Esophagus muscularis mucosa (tissue), 4 donors: ENCODE results near the gene HOXD8. TPM values are rescaled to one million over a fixed set of nuclear protein-coding genes. Genes with fewer than 3 reads are reported as not detected.

Experiments
- DNase-seq: peaks from one replicate; pipeline ENCODE4 v3.0.0-alpha.2; 2017; ENCODE audit errors: extremely low spot score
- H3K27ac ChIP-seq, 4 donors: fragments of 200-600 bp; sonication (generic); replicated peaks in 1 of 4; 1 replicate in 3 of 4; 2 replicates in 1 of 4; pipeline ENCODE4 v1.5.1; 2016 to 2019; ENCODE audit warnings: mild to moderate bottlenecking in 1 of 4
- H3K27me3 ChIP-seq, 4 donors: fragments of 200-600 bp; sonication (generic); one replicate each; pipeline versions ENCODE4 v1.5.1 to v1.6.0; 2016 to 2019
- H3K36me3 ChIP-seq, 4 donors: fragments of 200-600 bp; sonication (generic); one replicate each; pipeline ENCODE4 v1.5.1; 2016 to 2019
- H3K4me1 ChIP-seq, 4 donors: fragments of 200-600 bp; sonication (generic); one replicate each; pipeline ENCODE4 v1.5.1; 2016 to 2019
- H3K4me3 ChIP-seq, 4 donors: fragments of 200-600 bp; sonication (generic); 1 replicate in 2 of 4; 2 replicates in 2 of 4; pipeline ENCODE4 v1.5.1; 2016 to 2019; ENCODE audit warnings: mild to moderate bottlenecking in 4 of 4, moderate library complexity in 1 of 4
- H3K9me3 ChIP-seq, 4 donors: fragments of 200-600 bp; sonication (generic); 1 replicate in 3 of 4; 2 replicates in 1 of 4; pipeline ENCODE4 v1.5.1; 2016 to 2019
- EP300 ChIP-seq: sonication (generic); formaldehyde crosslinking; IDR thresholded peaks from one replicate; pipeline ENCODE4 v1.6.1; 2017; ENCODE audit warnings: antibody characterized with exemption
- POLR2A ChIP-seq: fragments of 450-650 bp; IDR thresholded peaks from one replicate; pipeline ENCODE4 v1.6.1; 2017; ENCODE audit warnings: antibody characterized with exemption, moderate library complexity, mild to moderate bottlenecking, low read depth
- POLR2AphosphoS5 ChIP-seq, 2 donors: sonication (generic); formaldehyde crosslinking; IDR thresholded peaks; one replicate each; pipeline ENCODE4 v1.6.1; 2017; ENCODE audit warnings: antibody characterized with exemption in 2 of 2
- WGBS: methylation state at CpG from one replicate; pipeline ENCODE4 v1.1.5; 2018; 5-methylcytosine and 5-hydroxymethylcytosine counted together
- intact Hi-C: fragments of 100-400 bp; cut with DNase I; formaldehyde crosslinking; loops from one replicate; pipeline ENCODE4 v1.15.1; 2023
- total RNA-seq, 4 donors: library from RNA; depleted of rRNA; stranded (reverse); fragments of >200 nt; gene quantifications; one replicate each; pipeline versions ENCODE4 v1.1.0 to v1.2.1, GENCODE V29; 2016
- TF ChIP-seq, protein P1 (sequence below), 3 experiments: fragments of 200-600 bp in 2 of 3; fragments of 450-650 bp in 1 of 3; sonication (generic) in 2 of 3; IDR thresholded peaks; one replicate each; pipeline ENCODE4 v1.5.1; 2017 to 2019; ENCODE audit warnings: antibody characterized with exemption in 3 of 3, mild to moderate bottlenecking in 2 of 3, moderate library complexity in 1 of 3

Gene HOXD8
- total RNA-seq, 4 donors from 2014 or later: 3.7 to 4.8 (median 4.3) TPM

DNA sequence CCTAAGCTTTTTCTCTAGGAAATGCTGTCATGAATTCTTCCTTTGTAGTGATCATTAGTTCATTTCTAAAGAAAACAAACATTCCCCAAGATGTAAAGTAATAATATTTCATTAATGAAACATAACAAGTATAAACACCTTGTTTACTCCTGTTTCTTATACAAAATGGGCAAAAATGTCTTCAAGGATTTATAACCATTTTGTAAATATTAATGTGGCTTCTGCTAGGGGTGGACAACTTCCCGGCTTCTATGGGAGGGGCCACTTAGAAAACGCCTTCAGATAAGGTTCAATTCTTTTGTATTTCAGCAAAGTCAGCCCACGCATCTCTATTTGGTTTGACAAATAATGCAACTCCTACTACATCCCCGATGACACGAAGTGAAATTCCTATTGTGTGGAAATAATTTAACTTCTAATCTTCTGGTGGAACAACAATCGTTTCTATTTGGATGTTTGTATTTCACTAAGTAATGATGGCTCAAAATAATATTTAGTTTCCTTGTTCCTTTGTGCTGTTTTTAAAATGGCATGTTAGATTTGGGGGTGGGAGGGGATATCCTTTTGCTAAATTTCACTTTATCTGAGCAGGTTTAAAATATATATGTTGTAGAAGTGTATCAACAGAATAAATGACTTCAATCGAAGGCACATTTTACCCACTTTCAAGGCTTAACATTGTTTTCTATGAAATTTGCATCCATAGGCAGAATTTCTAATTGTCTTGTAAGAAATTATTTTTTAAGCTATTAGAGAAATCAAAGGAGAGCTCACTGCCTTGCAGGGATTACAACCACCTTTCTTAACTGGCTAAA is 44.3 kb downstream of the HOXD8 start:
- no peaks in the 10 kb centered on the region for H3K36me3 ChIP-seq
- no peak overlapping the region for H3K27ac ChIP-seq
- peaks cover 6 to 39% (median 31%) of the 10 kb centered on the region in 4 donors for H3K4me1 ChIP-seq
- no peaks in the 10 kb centered on the region for H3K9me3 ChIP-seq
- no peak overlapping the region for H3K4me3 ChIP-seq
- intact Hi-C loops: no loop called here
- no peak for DNase-seq
- H3K27me3 ChIP-seq: peaks cover 0 to 100% (median 72%) of the 10 kb centered on the region in 4 donors
- 31% methylated on average over 7 of the region's 7 CpGs for WGBS
- TF ChIP-seq, protein P1, sequence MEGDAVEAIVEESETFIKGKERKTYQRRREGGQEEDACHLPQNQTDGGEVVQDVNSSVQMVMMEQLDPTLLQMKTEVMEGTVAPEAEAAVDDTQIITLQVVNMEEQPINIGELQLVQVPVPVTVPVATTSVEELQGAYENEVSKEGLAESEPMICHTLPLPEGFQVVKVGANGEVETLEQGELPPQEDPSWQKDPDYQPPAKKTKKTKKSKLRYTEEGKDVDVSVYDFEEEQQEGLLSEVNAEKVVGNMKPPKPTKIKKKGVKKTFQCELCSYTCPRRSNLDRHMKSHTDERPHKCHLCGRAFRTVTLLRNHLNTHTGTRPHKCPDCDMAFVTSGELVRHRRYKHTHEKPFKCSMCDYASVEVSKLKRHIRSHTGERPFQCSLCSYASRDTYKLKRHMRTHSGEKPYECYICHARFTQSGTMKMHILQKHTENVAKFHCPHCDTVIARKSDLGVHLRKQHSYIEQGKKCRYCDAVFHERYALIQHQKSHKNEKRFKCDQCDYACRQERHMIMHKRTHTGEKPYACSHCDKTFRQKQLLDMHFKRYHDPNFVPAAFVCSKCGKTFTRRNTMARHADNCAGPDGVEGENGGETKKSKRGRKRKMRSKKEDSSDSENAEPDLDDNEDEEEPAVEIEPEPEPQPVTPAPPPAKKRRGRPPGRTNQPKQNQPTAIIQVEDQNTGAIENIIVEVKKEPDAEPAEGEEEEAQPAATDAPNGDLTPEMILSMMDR (IDR thresholded peaks at IDR 0.05): no peak
- TF ChIP-seq POLR2AphosphoS5 (IDR thresholded peaks at IDR 0.05) (no peak), POLR2A (no peak), EP300 (no peak)

DNA sequence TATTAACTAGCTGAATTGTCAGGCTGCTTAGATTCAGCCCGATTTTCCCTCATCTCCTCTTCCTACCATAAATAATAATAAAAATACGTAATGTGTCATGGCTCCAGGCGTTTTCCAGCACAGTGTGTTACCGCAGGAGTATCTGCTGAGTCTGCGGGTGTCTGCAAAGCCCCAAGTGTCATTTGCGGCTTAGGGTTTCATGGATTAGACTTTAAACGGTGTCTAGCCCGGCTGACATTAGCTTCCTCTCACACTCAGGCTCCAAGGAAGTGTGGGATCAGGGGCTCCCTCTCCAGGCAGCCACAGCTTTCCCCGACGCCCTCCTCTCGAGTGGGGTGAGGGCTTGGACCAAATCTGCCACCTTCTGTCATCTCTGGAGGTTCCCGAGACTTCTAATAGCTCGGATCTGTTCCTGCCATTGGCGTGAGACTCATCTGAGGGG is 44.9 kb downstream of the HOXD8 start:
- WGBS: 26% methylated on average over 9 of the region's 14 CpGs
- Histone ChIP-seq H3K36me3 (no peaks in the 10 kb centered on the region), H3K4me3 (peak overlapping the region in 3 of 4 donors; percentile 8 to 12 (median 9)), H3K27me3 (peaks cover 0 to 100% (median 68%) of the 10 kb centered on the region in 4 donors), H3K9me3 (no peaks in the 10 kb centered on the region), H3K4me1 (peaks cover 6 to 39% (median 31%) of the 10 kb centered on the region in 4 donors), H3K27ac (no peak overlapping the region)
- no peak for DNase-seq
- TF ChIP-seq POLR2AphosphoS5 (IDR thresholded peaks at IDR 0.05) (no peak), EP300 (no peak), POLR2A (no peak)
- TF ChIP-seq, protein P1 (IDR thresholded peaks at IDR 0.05): no peak
- intact Hi-C loops: no loop called here

DNA sequence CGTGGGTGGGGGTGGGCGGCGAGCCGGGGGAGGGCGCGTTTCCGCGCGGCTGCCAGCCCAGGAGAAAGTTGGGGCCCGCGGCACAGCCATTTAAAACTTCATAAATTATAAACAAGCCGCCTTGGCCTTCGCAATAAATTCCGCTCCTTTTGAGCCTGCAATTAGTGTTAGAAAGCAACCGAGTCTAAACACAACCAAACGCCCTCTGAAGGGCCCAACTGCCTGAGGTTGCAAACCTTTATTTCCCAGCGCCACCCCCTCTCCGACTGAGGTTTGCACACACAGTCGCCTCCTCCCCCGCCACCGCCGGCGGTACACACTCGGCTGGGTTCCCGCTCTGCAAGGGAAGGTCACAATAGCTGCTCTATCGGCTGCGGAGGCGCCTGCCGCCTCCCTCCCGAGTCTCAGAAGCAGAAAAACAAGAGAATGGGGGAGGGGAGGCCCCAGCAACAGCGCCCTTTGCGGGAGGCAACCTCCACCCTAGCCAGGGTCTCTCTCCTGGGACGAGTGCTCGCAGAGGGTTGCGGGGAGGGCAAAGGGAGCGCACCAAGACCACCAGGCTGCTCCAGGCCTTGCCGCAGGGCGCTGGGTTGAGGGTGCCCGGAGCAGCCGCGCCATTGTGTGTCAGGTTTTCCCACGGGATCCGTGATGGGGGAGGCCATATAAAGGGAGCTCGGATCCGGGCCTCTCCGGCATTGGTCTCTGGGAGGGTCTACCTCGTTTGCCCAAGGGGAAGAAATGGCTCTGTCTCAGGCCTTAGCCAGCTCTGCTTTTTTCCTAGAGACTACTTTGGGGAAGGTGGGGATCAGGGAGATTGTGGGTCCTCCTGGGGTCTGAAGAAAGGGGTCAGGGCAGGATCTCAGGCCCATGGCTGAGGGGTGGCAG is 45.6 kb downstream of the HOXD8 start:
- peaks cover 0 to 100% (median 67%) of the 10 kb centered on the region in 4 donors for H3K27me3 ChIP-seq
- no peaks in the 10 kb centered on the region for H3K9me3 ChIP-seq
- intact Hi-C loops: no loop called here
- TF ChIP-seq EP300 (no peak), POLR2A (no peak), POLR2AphosphoS5 (IDR thresholded peaks at IDR 0.05) (no peak)
- TF ChIP-seq, protein P1 (IDR thresholded peaks at IDR 0.05): no peak
- peak overlapping the region in 1 of 4 donors; percentile 4 for H3K27ac ChIP-seq
- peak overlapping the region in 3 of 4 donors; percentile 8 to 12 (median 9) for H3K4me3 ChIP-seq
- peaks cover 6 to 39% (median 31%) of the 10 kb centered on the region in 4 donors for H3K4me1 ChIP-seq
- WGBS: 27% methylated on average over 27 of the region's 47 CpGs
- H3K36me3 ChIP-seq: no peaks in the 10 kb centered on the region
- no peak for DNase-seq

DNA sequence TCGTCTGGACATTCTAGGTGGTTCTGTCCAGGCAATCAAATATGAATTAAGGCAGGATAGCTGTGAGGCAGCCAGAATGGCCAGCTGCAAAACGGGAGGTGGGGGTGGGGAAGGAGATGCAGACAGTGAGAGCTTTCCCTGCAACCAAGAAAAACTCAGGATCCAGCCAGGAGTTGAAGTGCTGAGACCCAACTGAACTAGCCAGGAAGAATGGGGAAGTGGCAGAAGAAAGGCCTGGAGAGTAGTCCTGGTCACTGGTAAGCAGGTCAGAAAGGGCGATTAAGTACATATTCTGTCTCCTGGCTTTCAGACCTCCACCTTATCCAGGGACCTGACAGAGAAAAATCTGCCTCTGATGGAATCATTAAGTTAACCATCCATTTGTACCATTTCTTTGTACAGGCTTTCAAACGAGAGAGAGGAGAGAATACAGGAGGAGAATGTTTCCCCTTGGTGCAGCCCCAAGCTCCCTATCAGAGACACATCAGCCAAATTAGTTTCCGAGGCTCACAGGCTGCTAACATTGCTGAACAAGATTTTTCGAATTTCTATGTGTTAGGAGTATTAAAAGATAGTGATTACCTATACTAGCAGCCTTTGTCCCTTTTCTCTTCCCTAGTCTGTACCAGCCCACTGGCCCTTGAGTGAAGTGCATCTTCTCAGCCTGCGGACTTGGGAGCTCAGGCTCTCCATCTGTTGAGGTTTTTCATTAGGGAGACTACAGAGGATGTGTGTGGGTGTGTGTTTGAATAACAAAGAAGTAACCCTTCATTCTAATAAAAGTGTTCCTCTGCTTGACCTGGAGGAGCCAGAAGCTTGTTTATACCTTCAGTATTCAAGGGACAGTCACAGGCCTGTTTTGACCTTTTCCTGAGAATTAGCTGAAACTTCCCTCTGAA is 46.5 kb downstream of the HOXD8 start:
- peaks cover 0 to 100% (median 62%) of the 10 kb centered on the region in 4 donors for H3K27me3 ChIP-seq
- intact Hi-C loops: no loop called here

More for the DNA sequence above, 46.5 kb downstream of the HOXD8 start:
- TF ChIP-seq POLR2AphosphoS5 (IDR thresholded peaks at IDR 0.05): no peak
- TF ChIP-seq POLR2A: no peak
- TF ChIP-seq, protein P1 (IDR thresholded peaks at IDR 0.05): no peak
- no peak for TF ChIP-seq EP300
- H3K27ac ChIP-seq: no peak overlapping the region
- H3K4me3 ChIP-seq: no peak overlapping the region
- peaks cover 6 to 39% (median 31%) of the 10 kb centered on the region in 4 donors for H3K4me1 ChIP-seq
- 77% methylated on average over 7 of the region's 7 CpGs for WGBS
- DNase-seq: no peak
- no peaks in the 10 kb centered on the region for H3K36me3 ChIP-seq
- H3K9me3 ChIP-seq: no peaks in the 10 kb centered on the region
